Kidney epithelial cell (primary cell): ENCODE results near the gene GNA15. TPM values are rescaled to one million over a fixed set of nuclear protein-coding genes. Genes with fewer than 3 reads are reported as not detected.

Experiments used
- DNase-seq: peaks from one replicate; pipeline ENCODE4 v3.0.0-alpha.2; 2010; ENCODE audit warnings: low read depth
- H3K27me3 ChIP-seq: 2 replicates; pipeline ENCODE4 v1.6.0; 2011; ENCODE audit warnings: low read length; ENCODE audit not compliant: control insufficient read depth, insufficient read depth
- H3K36me3 ChIP-seq: 2 replicates; pipeline ENCODE4 v1.5.1; 2011; ENCODE audit warnings: low read length; ENCODE audit not compliant: control insufficient read depth, insufficient read depth
- H3K4me3 ChIP-seq: 2 replicates; pipeline ENCODE4 v1.5.1; 2011; ENCODE audit warnings: low read depth, mild to moderate bottlenecking, control low read depth, low read length
- CTCF ChIP-seq: IDR thresholded peaks from 2 replicates; pipeline ENCODE4 v1.5.1; 2011; ENCODE audit warnings: mild to moderate bottlenecking, moderate library complexity, low read length, control low read depth, inconsistent platforms; ENCODE audit not compliant: insufficient read depth, poor library complexity, severe bottlenecking
- total RNA-seq: library from RNA; depleted of rRNA; stranded (reverse); fragments of >200 nt; gene quantifications from 2 replicates; pipeline ENCODE4 v1.2.3, GENCODE V29; 2015

The GNA15 gene
- total RNA-seq, 1 donor from 2014 or later: 2.3 TPM

- DNase-seq: no peak
- Histone ChIP-seq H3K27me3 (no peaks in the 10 kb centered on the region), H3K36me3 (no peaks in the 10 kb centered on the region), H3K4me3 (no peak overlapping the region)
- TF ChIP-seq CTCF: no peak
Measured at GRCh38 chr19:3193256-3194105, 57.6 kb downstream of the GNA15 start.

- Histone ChIP-seq H3K36me3 (no peaks in the 10 kb centered on the region), H3K27me3 (no peaks in the 10 kb centered on the region), H3K4me3 (no peak overlapping the region)
- DNase-seq: no peak
- TF ChIP-seq CTCF: no peak
Measured at GRCh38 chr19:3194106-3195087, 58.6 kb downstream of the GNA15 start.

- no peaks in the 10 kb centered on the region for H3K36me3 ChIP-seq
Measured at GRCh38 chr19:3196064-3196932, 60.5 kb downstream of the GNA15 start.

GRCh38 chr19:3196933-3197205 lies 61.0 kb downstream of the GNA15 start:
- Histone ChIP-seq H3K4me3 (no peak overlapping the region), H3K27me3 (no peaks in the 10 kb centered on the region), H3K36me3 (no peaks in the 10 kb centered on the region)
- DNase-seq: no peak
- no peak for TF ChIP-seq CTCF

More at GRCh38 chr19:3196064-3196932, 60.5 kb downstream of the GNA15 start:
- H3K27me3 ChIP-seq: no peaks in the 10 kb centered on the region
- DNase-seq: no peak
- no peak for TF ChIP-seq CTCF
- no peak overlapping the region for H3K4me3 ChIP-seq

GRCh38 chr19:3198901-3199700 lies 63.3 kb downstream of the GNA15 start:
- no peaks in the 10 kb centered on the region for H3K27me3 ChIP-seq
- H3K4me3 ChIP-seq: no peak overlapping the region
- no peaks in the 10 kb centered on the region for H3K36me3 ChIP-seq
- DNase-seq: no peak
- TF ChIP-seq CTCF: no peak
